Measurements from ENCODE around the gene AKT1. TPM values are rescaled to one million over a fixed set of nuclear protein-coding genes. Genes with fewer than 3 reads are reported as not detected.

Gene AKT1
- total and polyA plus RNA-seq, 2 of the 13 experiments (the other 11 are each of a cell fraction or from before 2014, with no cell fraction given), result 96.2 to 116 TPM

GRCh38 chr14:104729835-104730181, 65.7 kb downstream of the AKT1 start:
- no peak overlapping the region for H3K9ac ChIP-seq (ENCODE audit: insufficient read depth, low read depth, low read length)
- no peak for TF ChIP-seq GABPA (IDR thresholded peaks at IDR 0.05; ENCODE audit: low read depth, low read length)
- no peak for TF ChIP-seq GABPA (CRISPR knock-in tag; IDR thresholded peaks at IDR 0.05; ENCODE audit: low read depth)
- TF ChIP-seq, protein P1, sequence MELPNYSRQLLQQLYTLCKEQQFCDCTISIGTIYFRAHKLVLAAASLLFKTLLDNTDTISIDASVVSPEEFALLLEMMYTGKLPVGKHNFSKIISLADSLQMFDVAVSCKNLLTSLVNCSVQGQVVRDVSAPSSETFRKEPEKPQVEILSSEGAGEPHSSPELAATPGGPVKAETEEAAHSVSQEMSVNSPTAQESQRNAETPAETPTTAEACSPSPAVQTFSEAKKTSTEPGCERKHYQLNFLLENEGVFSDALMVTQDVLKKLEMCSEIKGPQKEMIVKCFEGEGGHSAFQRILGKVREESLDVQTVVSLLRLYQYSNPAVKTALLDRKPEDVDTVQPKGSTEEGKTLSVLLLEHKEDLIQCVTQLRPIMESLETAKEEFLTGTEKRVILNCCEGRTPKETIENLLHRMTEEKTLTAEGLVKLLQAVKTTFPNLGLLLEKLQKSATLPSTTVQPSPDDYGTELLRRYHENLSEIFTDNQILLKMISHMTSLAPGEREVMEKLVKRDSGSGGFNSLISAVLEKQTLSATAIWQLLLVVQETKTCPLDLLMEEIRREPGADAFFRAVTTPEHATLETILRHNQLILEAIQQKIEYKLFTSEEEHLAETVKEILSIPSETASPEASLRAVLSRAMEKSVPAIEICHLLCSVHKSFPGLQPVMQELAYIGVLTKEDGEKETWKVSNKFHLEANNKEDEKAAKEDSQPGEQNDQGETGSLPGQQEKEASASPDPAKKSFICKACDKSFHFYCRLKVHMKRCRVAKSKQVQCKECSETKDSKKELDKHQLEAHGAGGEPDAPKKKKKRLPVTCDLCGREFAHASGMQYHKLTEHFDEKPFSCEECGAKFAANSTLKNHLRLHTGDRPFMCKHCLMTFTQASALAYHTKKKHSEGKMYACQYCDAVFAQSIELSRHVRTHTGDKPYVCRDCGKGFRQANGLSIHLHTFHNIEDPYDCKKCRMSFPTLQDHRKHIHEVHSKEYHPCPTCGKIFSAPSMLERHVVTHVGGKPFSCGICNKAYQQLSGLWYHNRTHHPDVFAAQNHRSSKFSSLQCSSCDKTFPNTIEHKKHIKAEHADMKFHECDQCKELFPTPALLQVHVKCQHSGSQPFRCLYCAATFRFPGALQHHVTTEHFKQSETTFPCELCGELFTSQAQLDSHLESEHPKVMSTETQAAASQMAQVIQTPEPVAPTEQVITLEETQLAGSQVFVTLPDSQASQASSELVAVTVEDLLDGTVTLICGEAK (IDR thresholded peaks at IDR 0.05), result no peak
- TF ChIP-seq, protein P1 (CRISPR knock-in tag; IDR thresholded peaks at IDR 0.05), result no peak
- TF ChIP-seq ZBTB14 (CRISPR knock-in tag; IDR thresholded peaks at IDR 0.05), result no peak
- TF ChIP-seq CHD2 (IDR thresholded peaks at IDR 0.05; ENCODE audit: low read depth, low read length), result no peak
- TF ChIP-seq KAT2B (IDR thresholded peaks at IDR 0.05; ENCODE audit: borderline replicate concordance, low read depth, low read length), result no peak
- TF ChIP-seq RBFOX2 (IDR thresholded peaks at IDR 0.05; ENCODE audit: low read depth, low read length), result 0 out of 2 replicates have a peak, but pooled peaks have one; percentile 26
- in situ Hi-C loops (cut with HindIII; ENCODE audit: extremely low pct_ligation_motif_present, low pct_unique_long_range_greater_than_20kb), result no loop called here
- peaks cover 76% of the 10 kb centered on the region for H3K4me1 ChIP-seq (ENCODE audit: insufficient read depth, low read length)
- intact Hi-C loops (cut with micrococcal nuclease; ENCODE audit: unreplicated experiment), result no loop called here
- peaks cover 0 to 1% of the 10 kb centered on the region in 2 experiments; a peak in 1 of 5 replicates for H3K27me3 ChIP-seq (ENCODE audit: control insufficient read depth in 1 of 2, insufficient read depth in 2 of 2, low read length in 2 of 2)
- H3K9me3 ChIP-seq (ENCODE audit: low read length), result no peaks in the 10 kb centered on the region
- no TSS peak for BruUV-seq (replicated peaks)
- POLR2A ChIA-PET, result interaction anchor here (7.7 kb wide), 1 partner anchor 21 kb away, joined by 68 read pairs; the partner anchor contains the start of gene SIVA1
- no peak overlapping the region for H2AFZ ChIP-seq (ENCODE audit: low read length)
- no peak overlapping the region for H3K27ac ChIP-seq (ENCODE audit: extremely low read length, insufficient read depth, low read length)
- H3K4me2 ChIP-seq (ENCODE audit: low read depth, low read length), result no peak overlapping the region
- ATAC-seq, result no peak
- H4K20me1 ChIP-seq (ENCODE audit: insufficient read depth, low read length), result no peaks in the 10 kb centered on the region
- DNase-seq (ENCODE audit: low spot score), result no peak
- H3K79me2 ChIP-seq (ENCODE audit: insufficient read depth, low read length), result no peaks in the 10 kb centered on the region
- WGBS (ENCODE audit: low lambda C conversion rate), result 90% methylated on average over 16 of the region's 16 CpGs
- no peak for FAIRE-seq
- no peaks in the 10 kb centered on the region for H3K36me3 ChIP-seq (replicated peaks in 1 of 2; ENCODE audit: control insufficient read depth in 1 of 2, insufficient read depth in 2 of 2, low read length in 2 of 2)
- H3K4me3 ChIP-seq (replicated peaks in 1 of 3; ENCODE audit: insufficient read depth in 1 of 3, low read depth in 2 of 3, low read length in 3 of 3), result no peak overlapping the region
- CTCF ChIA-PET (ENCODE audit: low intra/inter-chr PET ratio, low total read pairs), result no interaction called here
